LHCN-M2 (cell line): ENCODE data around the gene NOB1. TPM values are rescaled to one million over a fixed set of nuclear protein-coding genes. Genes with fewer than 3 reads are reported as not detected.
"Not testable (repeated sequence)": the region's sequence is repeated elsewhere in the genome, so short reads cannot be mapped to it uniquely, and the experiment has no call there.

Source experiments
- DNase-seq: peaks from one replicate; pipeline ENCODE4 v3.0.0-alpha.2; 2012; ENCODE audit warnings: low read depth
- total RNA-seq: library from RNA; depleted of rRNA; stranded (reverse); fragments of >200 nt; gene quantifications from 2 replicates; pipeline ENCODE4 v1.2.3, GENCODE V29; 2014

Gene NOB1
- total RNA-seq, 1 experiment from 2014 or later: 26.9 TPM

DNA sequence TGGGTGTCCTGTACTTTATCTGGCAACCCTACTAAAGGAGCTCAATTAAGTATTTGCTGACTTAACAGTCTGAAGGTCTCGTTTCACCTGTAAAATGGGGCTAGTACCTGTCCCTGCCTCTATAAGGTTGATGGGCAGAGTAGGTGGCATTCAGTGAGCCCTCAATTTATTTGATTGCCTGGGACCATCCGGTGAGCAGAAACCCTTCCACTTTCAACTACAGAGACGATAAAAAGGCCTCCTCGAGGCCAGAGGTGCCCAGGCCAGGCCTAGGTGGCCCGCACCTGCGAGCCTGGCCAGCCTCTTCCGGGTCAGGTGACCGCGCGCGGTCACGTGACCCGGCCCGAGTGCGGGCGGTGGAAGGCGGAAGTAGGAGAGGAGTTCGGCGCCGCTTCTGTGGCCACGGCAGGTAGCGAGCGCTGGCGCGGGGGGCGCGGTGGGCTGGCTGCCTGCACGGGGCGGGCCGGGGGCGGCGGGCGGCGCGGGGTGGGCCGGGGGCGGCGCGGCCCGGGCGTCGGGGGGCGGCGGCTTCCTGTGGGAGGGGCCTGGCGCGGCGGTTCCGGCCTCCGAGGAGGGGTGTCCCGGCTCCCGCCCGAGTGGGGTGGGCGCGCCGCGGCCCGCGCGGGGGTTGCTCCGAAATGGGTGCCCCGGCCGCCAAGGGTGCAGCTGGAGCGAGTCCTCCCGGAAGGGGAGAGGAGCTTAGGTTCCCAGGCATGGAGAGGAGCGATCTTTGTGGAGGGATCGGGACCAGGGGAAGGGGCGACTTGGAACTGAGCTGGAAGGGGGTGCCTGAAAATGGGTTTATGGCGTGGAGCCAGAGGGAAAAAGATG lies 7.5 kb upstream of the NOB1 start, which contains the start of gene WWP2:
TSS of gene WWP2 (plus strand) at position 350 of the 831 bp plus-strand sequence. CDS start 24,679 bp downstream, outside the sequence.
- peak; percentile 41 for DNase-seq

DNA sequence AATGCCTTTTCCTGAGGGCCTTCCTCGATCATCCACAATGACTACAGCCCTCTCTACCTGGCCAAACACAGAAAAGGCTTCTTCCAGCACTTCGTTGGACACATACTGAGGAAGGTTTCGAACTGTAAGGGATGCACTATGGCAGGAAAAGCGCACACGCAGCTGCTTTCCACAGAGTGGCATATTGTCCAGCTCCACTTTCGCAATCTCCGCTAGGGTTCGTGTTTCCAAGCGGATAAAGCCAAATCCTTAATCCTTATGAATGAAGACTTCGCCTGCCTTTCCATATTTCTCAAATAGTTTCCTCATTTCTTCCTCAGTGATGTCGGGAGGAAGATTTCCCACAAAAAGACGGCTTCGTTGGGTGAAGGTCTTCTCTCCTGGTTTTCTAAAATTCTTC lies 2.6 kb upstream of the NOB1 start:
- DNase-seq: not testable (repeated sequence)

DNA sequence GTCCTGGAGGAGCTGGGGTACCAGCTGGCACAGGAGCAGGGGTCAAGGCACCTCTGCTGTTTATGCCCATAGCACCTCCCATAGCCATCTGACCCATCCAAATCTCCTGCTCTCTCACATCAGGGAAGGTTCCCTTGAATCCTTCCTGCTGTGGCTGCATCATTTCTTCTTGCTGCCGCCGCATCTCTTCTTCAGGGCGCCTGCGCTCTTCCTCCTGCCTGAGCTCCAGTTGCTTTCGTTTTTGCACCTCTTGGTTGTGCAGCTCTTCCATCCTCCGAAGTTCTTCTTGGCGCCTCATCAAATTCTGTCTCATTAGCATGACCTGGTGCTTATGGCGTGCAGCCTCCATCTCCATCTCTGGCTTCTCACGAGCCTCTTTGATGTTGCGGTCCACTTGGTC lies 2.0 kb upstream of the NOB1 start:
- DNase-seq: no peak

DNA sequence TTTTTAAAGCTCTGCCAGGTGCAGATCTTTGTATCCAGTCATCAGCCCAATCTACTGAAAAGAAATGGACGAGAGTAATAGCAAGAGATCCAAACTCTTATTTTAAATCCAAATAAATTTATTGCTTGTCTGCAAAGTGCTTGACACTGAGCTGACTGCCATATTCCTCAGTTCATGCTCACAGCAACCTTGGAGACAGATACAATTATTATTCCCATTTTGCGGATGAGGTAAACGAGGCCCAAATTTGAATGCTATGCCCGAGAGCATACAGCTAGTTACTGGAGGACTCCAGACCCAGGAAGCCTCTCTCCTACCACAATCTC lies 620 bp downstream of the NOB1 start:
- no peak for DNase-seq

DNA sequence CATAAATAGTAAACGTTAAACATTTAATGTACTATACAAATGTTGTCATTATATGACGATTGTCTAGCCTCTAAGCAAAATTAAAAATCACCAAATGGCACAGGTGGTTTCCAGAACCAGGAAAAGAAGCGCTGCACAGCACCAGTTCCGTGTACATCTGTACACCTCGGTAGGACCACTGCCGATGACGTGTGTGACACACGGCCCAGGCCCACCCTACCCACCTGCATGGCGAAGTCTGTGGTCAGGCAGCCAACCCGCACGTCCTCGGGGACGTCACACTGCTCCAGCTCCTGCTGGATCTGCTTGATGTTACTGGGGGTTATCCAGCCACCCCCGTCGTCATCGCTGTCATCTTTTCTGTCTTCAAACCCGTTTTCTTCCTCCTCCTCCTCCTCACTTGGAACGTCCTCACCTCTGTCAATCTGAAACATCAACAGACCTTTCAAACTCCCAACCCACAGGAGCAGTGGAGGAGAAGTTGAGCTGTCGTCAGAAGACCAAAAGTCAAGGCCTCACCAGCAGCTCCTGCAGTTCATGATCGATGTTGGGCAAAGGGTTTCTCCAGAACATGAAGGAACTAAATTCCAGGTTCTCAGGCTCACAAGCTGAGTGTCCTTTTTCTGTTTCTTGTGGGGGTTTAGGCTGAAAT lies 5.9 kb downstream of the NOB1 start:
- no peak for DNase-seq

DNA sequence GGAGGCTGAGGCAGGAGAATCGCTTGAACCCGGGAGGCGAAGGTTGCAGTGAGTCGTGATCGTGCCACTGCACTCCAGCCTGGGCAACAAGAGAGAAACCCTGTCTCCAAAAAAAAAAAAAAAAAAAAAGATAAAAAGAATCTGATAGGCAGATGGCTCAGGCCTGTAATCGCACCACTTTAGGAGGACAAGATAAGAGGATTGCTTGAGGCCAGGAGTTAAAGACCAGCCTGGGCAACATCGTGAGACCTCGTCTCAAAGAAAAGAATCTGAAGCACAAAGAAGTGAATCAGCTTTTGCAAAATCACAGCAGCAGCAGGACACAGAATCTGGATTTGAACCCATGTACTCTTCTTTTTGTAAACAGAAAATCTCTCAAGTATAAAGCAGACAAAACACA lies 7.6 kb downstream of the NOB1 start:
- no peak for DNase-seq

DNA sequence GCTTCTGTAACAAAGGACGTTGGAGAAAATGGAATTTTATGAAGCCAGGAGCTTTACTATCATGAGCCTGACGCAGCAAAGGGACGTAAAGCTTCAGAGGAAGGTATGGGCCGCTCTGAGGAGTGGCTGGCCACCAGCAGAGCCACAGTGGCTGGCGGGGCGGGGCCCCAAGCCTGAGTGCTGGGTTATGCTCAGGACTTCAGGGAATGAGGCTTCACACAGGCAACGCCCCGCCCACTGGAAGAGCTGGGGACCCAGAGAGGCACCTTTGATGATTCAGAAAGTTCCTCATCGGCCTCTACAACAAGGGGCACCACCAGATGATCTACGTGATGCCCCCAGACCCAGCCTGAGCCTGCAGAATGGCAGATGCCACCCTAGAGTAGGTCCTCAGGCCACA lies 8.8 kb downstream of the NOB1 start:
- DNase-seq: no peak

DNA sequence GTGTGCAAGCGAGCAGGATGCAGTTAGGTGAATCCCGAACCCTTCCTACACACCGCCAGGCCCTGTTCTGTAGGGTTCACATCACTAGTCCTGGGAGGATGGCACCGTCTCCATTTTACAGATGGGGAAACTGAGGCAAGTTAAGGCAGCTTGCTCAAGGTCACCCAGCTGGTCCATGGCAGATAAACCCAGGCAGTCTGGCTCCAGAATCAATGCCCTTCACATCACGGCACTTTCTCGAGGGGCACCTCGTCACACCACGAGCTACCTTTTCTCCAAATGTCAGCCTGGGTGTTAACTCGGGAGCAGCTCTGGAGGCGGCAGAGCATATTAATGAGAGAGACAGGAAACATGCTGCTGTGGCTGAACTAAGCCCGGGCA lies 9.5 kb downstream of the NOB1 start:
- no peak for DNase-seq

DNA sequence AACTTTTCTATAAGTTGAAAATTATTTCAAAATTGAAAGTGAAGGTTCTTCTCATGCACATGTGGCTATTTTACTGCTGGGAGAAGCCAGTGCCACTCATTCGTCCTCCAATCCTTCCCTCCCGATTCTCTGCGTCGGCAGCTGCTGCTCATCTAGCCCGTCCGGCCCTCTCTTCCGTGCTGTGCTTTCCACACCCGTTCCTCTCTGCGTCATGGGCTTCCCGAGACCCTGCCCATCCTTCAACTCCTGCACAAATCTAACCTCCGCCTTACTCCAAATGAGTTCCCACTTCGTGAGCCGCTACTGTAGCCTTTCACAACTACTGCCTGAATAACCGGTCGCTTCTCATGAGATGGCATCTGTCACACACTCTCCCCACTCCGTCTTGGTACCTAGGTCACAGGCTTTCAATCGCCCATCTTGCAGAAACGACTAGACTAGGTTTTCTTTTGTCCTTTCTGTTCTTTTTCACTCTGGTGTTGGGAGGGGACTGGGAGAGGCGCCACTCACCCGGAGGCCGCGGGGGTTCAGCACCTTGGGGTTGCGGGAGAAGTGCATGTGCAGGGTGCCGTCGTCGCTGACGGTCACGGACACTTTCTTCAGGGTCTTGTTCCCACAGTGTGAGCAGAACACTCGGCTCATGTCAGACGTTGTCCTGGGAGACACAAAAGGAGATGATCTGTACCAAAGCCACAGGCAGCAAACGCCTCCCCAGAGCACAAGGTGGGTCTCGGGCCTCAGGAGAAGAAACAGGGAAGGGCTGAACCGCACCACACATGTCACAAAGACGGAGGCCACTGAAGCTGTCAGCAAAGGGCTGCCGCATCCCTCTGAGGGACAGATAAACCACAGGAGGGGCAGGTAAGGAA lies 10.1 kb downstream of the NOB1 start:
- no peak for DNase-seq

DNA sequence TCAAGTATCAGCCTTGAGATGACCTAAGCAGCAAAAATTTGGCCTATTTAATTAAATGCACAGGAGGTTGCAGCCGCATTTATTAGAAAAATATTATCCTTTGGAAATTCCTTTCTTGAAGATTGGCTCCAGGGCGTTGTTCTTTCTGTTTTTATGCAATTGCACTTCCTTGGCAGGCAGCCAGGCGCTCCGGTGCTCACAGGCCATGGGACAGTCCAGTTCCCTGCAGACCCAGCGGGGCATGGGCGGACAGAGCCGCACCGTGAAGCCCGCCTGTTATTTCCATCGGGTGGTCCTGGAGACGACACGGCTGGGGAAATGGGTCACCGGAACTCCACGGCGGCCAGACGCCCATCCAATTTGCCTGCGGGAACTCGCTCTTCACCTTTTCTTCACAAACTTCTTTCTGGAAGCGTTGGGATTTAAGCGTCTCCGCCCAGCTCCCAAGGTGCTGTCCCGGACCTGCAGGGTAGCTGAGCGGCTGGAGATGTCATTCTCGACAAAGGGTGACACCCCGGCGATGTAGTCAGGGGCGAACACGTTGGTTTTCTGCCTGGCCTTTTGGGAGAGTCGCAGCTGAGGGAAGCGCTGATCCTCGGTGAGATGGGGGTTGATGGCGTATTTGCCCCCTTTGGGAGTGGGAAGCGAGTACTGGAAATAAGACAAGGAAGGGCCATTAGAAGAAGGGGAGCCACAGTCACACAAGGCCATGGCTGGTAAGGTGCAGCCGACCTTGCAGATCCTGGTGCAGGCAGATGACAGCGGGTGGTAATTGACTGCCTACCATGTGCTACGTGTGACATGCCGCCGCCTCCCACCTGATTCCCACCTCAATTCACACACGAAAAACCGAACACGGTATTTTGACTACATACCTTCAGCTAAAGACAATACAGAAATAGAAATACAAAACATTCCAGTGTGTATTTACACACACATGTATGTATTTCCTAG lies 12.5 kb downstream of the NOB1 start:
- no peak for DNase-seq

DNA sequence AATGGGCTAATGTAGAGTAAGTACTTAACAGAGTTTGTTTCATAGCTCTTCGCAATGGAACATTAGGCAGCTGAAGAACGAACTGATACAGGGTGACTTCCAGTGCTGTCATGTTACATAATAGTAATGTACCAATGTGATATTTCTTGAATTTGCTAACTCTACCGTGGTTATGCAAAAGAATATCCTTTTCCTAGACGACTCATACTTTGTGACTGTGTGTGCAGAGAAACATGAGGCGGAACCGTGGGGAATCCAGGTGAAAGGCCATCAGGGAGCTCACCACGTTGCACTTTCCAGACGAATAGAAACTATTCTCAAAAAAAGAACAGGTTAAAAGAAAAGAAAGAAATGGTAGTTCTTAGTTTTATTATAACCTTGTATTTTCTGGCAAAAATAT lies 13.2 kb downstream of the NOB1 start:
- DNase-seq: peak; percentile 39

DNA sequence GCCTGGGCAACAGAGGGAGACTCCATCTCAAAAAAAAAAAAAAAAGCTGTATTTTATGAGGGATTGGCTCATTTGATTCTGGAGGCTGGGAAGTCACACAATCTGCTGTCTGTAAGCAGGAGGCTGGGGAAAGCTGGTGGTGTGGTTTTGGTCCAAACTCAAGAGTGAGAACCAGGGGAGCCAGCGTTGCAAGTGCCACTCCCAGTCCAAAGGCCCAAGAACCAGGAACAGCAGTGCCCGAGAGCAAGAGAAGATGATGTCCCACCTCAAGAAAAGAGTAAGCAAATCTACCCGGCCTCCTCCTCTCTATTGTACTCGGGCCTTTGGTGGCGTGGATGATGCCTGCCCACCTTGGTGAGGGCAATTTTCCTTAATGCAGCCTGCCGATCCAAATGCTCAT lies 22.6 kb downstream of the NOB1 start:
- no peak for DNase-seq

DNA sequence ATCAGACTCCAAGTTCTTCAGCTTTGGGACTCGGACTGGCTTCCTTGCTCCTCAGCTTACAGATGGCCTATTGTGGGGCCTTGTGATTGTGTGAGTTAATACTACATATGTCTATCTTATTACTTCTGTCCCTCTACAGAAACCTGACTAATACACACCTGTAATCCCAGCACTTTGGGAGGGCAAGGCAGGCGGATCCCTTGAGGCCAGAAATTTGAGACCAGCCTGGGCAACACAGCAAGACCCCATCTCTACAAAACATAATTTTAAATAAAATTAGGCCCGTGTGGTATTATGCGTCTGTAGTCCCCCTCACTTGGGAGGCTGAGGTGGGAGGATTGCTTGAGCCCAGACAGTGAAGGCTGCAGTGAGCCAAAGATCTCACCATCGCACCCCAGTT lies 23.4 kb downstream of the NOB1 start:
- not testable (repeated sequence) for DNase-seq

DNA sequence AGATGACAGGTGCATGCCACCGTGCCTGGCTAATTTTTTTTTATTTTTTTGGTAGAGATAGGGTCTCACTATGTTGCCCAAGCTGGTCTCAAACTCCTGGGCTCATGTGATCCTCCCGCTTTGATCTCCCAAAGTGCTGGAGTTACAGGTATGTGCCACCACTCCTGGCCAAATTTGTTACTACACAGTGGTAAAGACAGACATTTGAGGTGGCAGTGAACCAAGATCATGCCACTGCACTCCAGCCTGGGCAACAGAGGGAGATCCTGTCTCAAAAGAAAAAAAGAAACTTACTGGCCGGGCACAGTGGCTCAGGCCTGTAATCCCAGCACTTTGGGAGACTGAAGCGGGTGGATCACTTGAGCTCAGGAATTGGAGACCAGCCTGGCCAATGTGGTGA lies 25.7 kb downstream of the NOB1 start:
- not testable (repeated sequence) for DNase-seq

DNA sequence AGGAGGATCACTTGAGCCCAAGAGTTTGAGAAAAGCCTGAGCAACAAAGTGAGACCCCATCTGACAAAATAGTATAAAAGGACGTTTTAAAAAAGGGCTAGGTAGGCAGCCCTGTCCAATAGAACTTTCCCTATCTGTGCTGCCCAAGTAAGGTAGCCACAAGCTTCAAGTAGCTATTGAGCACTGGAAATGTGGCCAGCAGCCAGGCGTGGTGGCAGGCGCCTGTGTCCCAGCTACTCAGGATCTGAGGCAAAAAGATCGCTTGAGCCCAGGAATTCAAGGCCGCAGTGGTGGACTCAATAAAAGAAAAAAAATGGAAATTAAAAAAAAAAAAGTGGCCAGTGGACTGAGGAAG lies 26.8 kb downstream of the NOB1 start:
- DNase-seq: no peak

DNA sequence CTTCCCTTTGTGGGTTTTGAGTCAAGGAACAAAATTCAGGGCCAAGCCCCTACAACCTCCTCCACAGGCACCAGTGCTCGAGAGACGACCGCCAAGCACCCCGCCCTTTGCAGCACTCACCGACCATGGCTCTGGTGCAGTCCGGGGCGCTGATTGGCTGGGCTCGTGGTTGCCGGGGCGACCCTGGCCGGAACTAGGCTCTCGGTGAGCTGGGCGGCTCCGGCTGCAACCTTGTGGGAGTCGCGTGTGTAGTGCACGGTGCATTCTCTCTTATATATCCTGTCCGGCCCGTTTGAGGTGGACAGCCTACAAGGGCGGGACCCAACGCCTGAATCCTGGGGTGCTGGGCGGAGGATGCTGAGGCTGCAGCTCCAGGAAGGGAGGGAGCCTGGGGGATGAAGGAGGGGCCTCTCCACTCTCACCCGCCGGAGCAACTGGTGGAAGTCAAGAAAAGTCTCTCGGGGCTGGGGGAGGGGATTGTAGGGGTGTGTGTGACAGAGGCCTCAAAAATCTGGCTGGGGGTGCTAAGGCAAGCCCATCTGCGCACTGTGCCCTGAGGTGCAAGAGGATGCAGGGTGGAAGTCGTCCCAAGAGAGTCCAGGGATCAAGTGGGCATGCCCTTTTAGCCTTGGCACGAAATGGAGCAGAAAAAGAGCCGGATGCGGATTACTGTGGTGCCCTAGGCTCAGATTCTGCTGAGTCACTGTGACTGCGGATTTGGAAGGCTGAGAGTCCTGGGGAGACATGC lies 28.2 kb downstream of the NOB1 start, which contains the start of gene NQO1:
TSS of gene NQO1 (minus strand) at position 248 of the 748 bp plus-strand sequence. CDS start at position 127, 121 bp downstream.
- DNase-seq: peak; percentile 99

DNA sequence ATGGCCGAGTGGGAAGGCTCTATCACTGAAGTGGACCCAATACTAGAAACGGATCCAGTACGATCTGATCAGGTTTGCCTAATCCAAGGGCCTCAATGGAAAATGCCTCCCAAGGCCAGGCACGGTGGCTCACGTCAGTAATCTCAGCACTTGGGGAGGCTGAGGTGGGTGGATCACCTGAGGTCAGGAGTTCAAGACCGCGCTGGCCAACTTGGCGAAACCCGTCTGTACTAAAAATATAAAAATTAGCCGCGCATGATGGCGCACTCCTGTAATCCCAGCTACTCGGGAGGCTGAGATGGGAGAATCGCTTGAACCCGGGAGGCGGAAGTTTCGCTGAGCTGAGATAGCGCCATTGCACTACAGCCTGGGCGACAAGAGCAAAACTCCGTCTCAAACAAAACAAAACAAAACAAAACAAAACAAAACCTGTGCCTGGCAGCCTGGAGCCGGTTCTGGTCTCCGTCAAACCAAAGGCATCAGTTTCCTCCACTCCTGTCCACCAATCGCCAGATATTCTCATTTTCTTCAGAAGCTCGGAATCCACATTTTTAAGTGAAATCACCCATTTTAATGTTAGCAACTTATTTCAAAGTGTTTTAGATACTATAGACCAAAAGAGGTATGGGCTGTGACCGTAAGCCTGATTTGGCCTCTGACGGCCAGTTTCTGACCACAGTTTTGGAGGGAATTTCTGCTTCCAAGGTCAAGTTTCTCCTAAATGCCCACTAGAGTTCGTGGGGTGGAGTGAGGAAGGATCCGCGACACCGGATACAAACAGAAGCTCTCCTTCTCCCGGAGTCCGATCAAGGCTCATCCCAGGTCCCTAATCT lies 29.0 kb downstream of the NOB1 start:
- no peak for DNase-seq

DNA sequence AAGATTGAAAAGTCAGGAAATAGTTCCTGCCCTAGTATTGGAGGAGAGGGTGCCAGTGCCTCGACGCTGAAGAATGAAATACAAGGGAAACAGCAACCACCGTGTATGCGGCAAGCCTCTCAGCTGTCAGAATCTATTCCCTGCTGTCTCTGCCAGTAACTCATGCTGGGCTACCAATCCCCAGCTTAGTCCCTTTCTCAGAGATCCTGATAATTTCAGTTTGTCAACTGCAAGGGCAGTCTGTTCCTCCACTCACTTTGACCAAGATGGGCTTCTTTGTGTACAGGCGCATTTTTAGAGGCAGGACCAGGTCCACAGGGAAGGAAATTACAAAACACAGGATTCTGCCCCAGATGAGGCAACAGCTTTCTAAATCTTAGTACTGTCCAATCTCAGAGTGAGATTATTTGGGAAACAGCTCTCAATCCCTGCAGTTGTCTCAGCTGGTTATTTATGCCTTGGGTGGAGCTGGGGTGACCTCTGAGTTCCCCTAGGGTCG lies 29.7 kb downstream of the NOB1 start:
- peak; percentile 72 for DNase-seq

DNA sequence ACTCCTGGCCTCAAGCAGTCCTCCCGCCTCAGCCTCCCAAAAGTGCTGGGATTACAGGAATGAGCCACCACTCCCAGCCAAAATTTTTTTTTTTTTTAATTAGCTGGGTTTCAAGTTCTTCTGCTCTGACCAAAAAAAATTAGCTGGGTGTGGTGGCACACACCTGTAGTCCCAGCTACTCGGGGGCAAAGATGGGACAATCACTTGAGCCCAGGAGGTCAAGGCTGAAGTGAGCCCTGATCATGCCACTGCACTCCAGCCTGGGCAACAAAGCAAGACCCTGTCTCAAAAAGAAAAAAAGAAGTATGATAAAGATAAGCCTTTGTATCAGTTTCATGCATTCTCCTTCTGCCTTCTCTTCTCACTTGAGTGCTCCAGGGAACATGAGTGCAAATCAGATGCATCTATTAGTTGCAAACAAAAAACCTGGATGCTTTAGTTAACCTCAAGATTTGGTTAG lies 30.3 kb downstream of the NOB1 start:
- no peak for DNase-seq
